Fibroblast of lung (primary cell): ENCODE data around the gene TTI1. TPM values are rescaled to one million over a fixed set of nuclear protein-coding genes. Genes with fewer than 3 reads are reported as not detected.

ENCODE experiments used
- DNase-seq, 2 donors: peaks; one replicate each; pipeline versions ENCODE4 v3.0.0 to v3.0.0-alpha.2; 2010; ENCODE audit warnings: low read depth in 2 of 2
- H2AFZ ChIP-seq: 2 replicates; pipeline ENCODE4 v1.5.1; 2012; ENCODE audit warnings: low read length, control low read depth, inconsistent platforms
- H3K27ac ChIP-seq: 2 replicates; pipeline ENCODE4 v1.5.1; 2011; ENCODE audit warnings: low read length, control low read depth; ENCODE audit not compliant: insufficient read depth
- H3K27me3 ChIP-seq: 2 replicates; pipeline ENCODE4 v1.5.1; 2011; ENCODE audit warnings: mild to moderate bottlenecking, low read length; ENCODE audit not compliant: control insufficient read depth, insufficient read depth
- H3K36me3 ChIP-seq: 2 replicates; pipeline ENCODE4 v1.5.1; 2011; ENCODE audit warnings: low read length; ENCODE audit not compliant: control insufficient read depth, insufficient read depth
- H3K4me1 ChIP-seq: 2 replicates; pipeline ENCODE4 v1.5.1; 2011; ENCODE audit warnings: low read length; ENCODE audit not compliant: control insufficient read depth, insufficient read depth; ENCODE audit errors: extremely low read depth
- H3K4me2 ChIP-seq: 2 replicates; pipeline ENCODE4 v1.5.1; 2011; ENCODE audit warnings: low read length, control low read depth; ENCODE audit not compliant: insufficient read depth; ENCODE audit errors: extremely low read depth
- H3K4me3 ChIP-seq, 4 experiments: fragments of 200-600 bp in 1 of 4; sonication (generic) in 1 of 4; replicated peaks in 1 of 4; 2 replicates each; pipeline ENCODE4 v1.5.1; 2011 to 2016; ENCODE audit warnings: low read length in 4 of 4, low read depth in 3 of 4, mild to moderate bottlenecking in 3 of 4, control low read depth in 2 of 4, inconsistent platforms in 1 of 4, mixed read lengths in 1 of 4; ENCODE audit not compliant: insufficient read depth in 1 of 4; ENCODE audit errors: control extremely low read depth in 1 of 4
- H3K79me2 ChIP-seq: 2 replicates; pipeline ENCODE4 v1.5.1; 2012; ENCODE audit warnings: mild to moderate bottlenecking, low read length, inconsistent platforms; ENCODE audit not compliant: control insufficient read depth, insufficient read depth
- H3K9ac ChIP-seq: 2 replicates; pipeline ENCODE4 v1.5.1; 2011; ENCODE audit warnings: mild to moderate bottlenecking, low read length, control low read depth; ENCODE audit not compliant: insufficient read depth
- H3K9me3 ChIP-seq: 2 replicates; pipeline ENCODE4 v1.5.1; 2012; ENCODE audit warnings: low read depth, low read length; ENCODE audit not compliant: control insufficient read depth, insufficient read depth
- H4K20me1 ChIP-seq: 2 replicates; pipeline ENCODE4 v1.5.1; 2011; ENCODE audit warnings: low read length; ENCODE audit not compliant: control insufficient read depth, insufficient read depth; ENCODE audit errors: extremely low read depth
- CTCF ChIP-seq, 2 donors: IDR thresholded peaks in 1 of 2; conservative IDR thresholded peaks in 1 of 2; 1 replicate in 1 of 2; 2 replicates in 1 of 2; pipeline ENCODE4 v1.5.1; 2011 to 2012; ENCODE audit warnings: low read length in 2 of 2, control low read depth in 1 of 2, inconsistent platforms in 1 of 2, low read depth in 1 of 2, mild to moderate bottlenecking in 1 of 2
- EZH2 ChIP-seq: IDR thresholded peaks from 2 replicates; pipeline ENCODE4 v1.5.1; 2012; ENCODE audit warnings: low read length, control low read depth, mild to moderate bottlenecking; ENCODE audit errors: missing control alignments
- polyA plus RNA-seq, 2 donors: library from polyadenylated mRNA; depleted of rRNA in 1 of 2; stranded (reverse) in 1 of 2; unstranded in 1 of 2; fragments of >200 nt; gene quantifications; 2 replicates each; pipeline ENCODE4 v1.2.1, GENCODE V29; 2011 to 2012; ENCODE audit warnings: missing spikeins in 1 of 2
- total RNA-seq: library from RNA; depleted of rRNA; stranded (reverse); fragments of >200 nt; gene quantifications from 2 replicates; pipeline ENCODE4 v1.2.1, GENCODE V29; 2014

Gene TTI1
- total and polyA plus RNA-seq, 2 donors (not counting 1 experiment from before 2014, with no cell fraction given): 12.6 to 20.0 TPM

- Histone ChIP-seq H3K9me3 (no peaks in the 10 kb centered on the region), H3K79me2 (no peaks in the 10 kb centered on the region), H3K4me1 (peaks cover 18% of the 10 kb centered on the region), H3K27me3 (no peaks in the 10 kb centered on the region), H3K36me3 (peaks cover 4% of the 10 kb centered on the region), H3K9ac (no peak overlapping the region), H3K27ac (no peak overlapping the region), H3K4me2 (no peak overlapping the region), H2AFZ (no peak overlapping the region), H3K4me3 (no peak overlapping the region), H4K20me1 (no peaks in the 10 kb centered on the region)
- DNase-seq: no peak
- TF ChIP-seq CTCF (conservative IDR thresholded peaks at IDR 0.05 in 1 of 2, IDR thresholded peaks at IDR 0.05 in 1 of 2; ENCODE audit: low read depth in 1 of 2, low read length in 2 of 2) (no peak), EZH2 (no peak)
These were observed 28.8 kb downstream of the TTI1 start for GRCh38 chr20:38004416-38004815.

- DNase-seq: no peak
- no peak overlapping the region for H2AFZ ChIP-seq
- TF ChIP-seq CTCF (conservative IDR thresholded peaks at IDR 0.05 in 1 of 2, IDR thresholded peaks at IDR 0.05 in 1 of 2; ENCODE audit: low read depth in 1 of 2, low read length in 2 of 2): no peak
- no peak for TF ChIP-seq EZH2
- no peaks in the 10 kb centered on the region for H3K27me3 ChIP-seq
- no peak overlapping the region for H3K9ac ChIP-seq
- no peak overlapping the region for H3K4me2 ChIP-seq
- no peak overlapping the region for H3K27ac ChIP-seq
- peaks cover 18% of the 10 kb centered on the region for H3K4me1 ChIP-seq
- H3K36me3 ChIP-seq: peaks cover 7% of the 10 kb centered on the region
- no peaks in the 10 kb centered on the region for H3K9me3 ChIP-seq
- H3K4me3 ChIP-seq: no peak overlapping the region
- H4K20me1 ChIP-seq: no peaks in the 10 kb centered on the region
- no peaks in the 10 kb centered on the region for H3K79me2 ChIP-seq
These were observed 30.8 kb downstream of the TTI1 start for GRCh38 chr20:38002422-38002821.

DNA sequence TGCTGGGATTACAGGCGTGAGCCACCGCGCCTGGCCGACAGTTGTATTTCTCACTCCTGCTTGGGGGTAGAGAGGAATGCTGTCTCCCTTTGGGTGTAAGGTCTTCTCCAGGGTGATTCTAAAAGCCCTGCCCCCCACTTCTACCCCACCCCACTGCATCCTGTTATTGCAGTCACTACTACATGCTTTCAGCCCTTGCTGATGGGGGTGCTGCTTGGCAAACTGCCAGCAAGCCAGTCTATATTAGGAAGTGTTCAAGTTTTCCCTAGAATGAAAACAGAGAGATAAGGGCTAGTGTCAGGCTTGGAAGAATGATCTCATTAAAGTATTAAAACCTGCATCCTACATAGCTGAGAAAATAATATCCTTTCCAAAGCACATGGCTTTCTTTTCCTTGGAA is 31.3 kb downstream of the TTI1 start:
- no peak for TF ChIP-seq EZH2
- Histone ChIP-seq H3K9ac (no peak overlapping the region), H3K27ac (peak overlapping the region; percentile 46), H3K4me3 (no peak overlapping the region), H3K27me3 (no peaks in the 10 kb centered on the region), H3K36me3 (peaks cover 7% of the 10 kb centered on the region), H3K4me1 (peaks cover 18% of the 10 kb centered on the region), H3K79me2 (no peaks in the 10 kb centered on the region), H3K9me3 (no peaks in the 10 kb centered on the region), H4K20me1 (no peaks in the 10 kb centered on the region), H3K4me2 (no peak overlapping the region), H2AFZ (no peak overlapping the region)
- DNase-seq: peak; percentile 34 to 41
